ENCODE results near the gene GUCY1A1.

GRCh38 chr4:155672342-155672741, 5.7 kb downstream of the GUCY1A1 start:
- no peak for TF ChIP-seq EZH2 (IDR thresholded peaks at IDR 0.05; ENCODE audit: insufficient read depth, poor library complexity, severe bottlenecking)
- TF ChIP-seq EZH2phosphoT487 (IDR thresholded peaks at IDR 0.05; ENCODE audit: insufficient read depth, low read depth): no peak

All from GM23248 (cell line).